ENCODE results near the gene PEX11G. TPM values are rescaled to one million over a fixed set of nuclear protein-coding genes. Genes with fewer than 3 reads are reported as not detected.

PEX11G gene
- total and polyA plus RNA-seq, 2 of the 8 experiments (the other 6 are each of a cell fraction or from before 2014, with no cell fraction given), result 2.1 to 4.3 TPM

DNA sequence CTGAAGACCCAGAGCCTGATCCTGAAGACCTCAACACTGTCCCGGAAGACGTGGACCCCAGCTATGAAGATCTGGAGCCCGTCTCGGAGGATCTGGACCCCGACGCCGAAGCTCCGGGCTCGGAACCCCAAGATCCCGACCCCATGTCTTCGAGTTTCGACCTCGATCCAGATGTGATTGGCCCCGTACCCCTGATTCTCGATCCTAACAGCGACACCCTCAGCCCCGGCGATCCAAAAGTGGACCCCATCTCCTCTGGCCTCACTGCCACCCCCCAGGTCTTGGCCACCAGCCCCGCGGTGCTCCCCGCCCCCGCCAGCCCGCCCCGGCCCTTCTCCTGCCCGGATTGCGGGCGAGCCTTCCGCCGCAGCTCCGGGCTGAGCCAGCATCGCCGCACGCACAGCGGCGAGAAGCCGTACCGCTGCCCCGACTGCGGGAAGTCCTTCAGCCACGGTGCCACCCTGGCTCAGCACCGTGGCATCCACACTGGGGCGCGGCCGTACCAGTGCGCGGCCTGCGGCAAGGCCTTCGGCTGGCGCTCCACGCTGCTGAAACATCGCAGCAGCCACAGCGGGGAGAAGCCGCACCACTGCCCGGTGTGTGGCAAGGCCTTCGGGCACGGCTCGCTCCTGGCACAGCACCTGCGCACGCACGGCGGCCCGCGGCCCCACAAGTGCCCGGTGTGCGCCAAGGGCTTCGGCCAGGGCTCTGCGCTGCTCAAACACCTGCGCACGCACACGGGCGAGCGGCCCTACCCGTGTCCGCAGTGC is 30.7 kb upstream of the PEX11G start:
- Histone ChIP-seq H4K91ac (replicated peaks; ENCODE audit: insufficient read length, low read length) (no peak overlapping the region), H4K20me1 (replicated peaks in 1 of 2; ENCODE audit: control insufficient read depth in 1 of 2, insufficient read depth in 2 of 2, low read length in 2 of 2) (peaks cover 1 to 2% of the 10 kb centered on the region in 2 experiments), H3K4ac (replicated peaks; ENCODE audit: insufficient read length, low read depth, low read length) (no peak overlapping the region), H2BK15ac (ENCODE audit: low read length) (no peak overlapping the region), H3K9ac (replicated peaks in 1 of 4; ENCODE audit: extremely low read depth in 1 of 4, low read depth in 3 of 4, low read length in 3 of 4) (no peak overlapping the region), H3K4me2 (ENCODE audit: insufficient read depth in 1 of 2, low read depth in 2 of 2, low read length in 2 of 2) (no peak overlapping the region), H3K18ac (ENCODE audit: extremely low read depth, low read length) (no peak overlapping the region), H2BK12ac (ENCODE audit: low read depth, low read length) (no peak overlapping the region), H4K8ac (ENCODE audit: extremely low read depth, insufficient read depth, low read length) (no peak overlapping the region), H2BK5ac (ENCODE audit: low read depth, low read length) (no peak overlapping the region), H3K36me3 (ENCODE audit: control insufficient read depth in 2 of 4, insufficient read depth in 4 of 4, low read length in 3 of 4) (peaks cover 0 to 7% (median 3%) of the 10 kb centered on the region in 4 experiments; a peak in 1 of 8 replicates), H3K4me3 (ENCODE audit: extremely low read depth in 1 of 4, insufficient read depth in 2 of 4, low read depth in 3 of 4, low read length in 4 of 4) (no peak overlapping the region), H3K23me2 (ENCODE audit: low read depth, low read length) (peaks cover 13% of the 10 kb centered on the region), H3K27me3 (replicated peaks in 1 of 4; ENCODE audit: control insufficient read depth in 3 of 4, extremely low read depth in 1 of 4, insufficient read depth in 3 of 4, low read length in 3 of 4) (no peaks in the 10 kb centered on the region), H3K79me2 (ENCODE audit: control insufficient read depth in 1 of 2, insufficient read depth in 2 of 2, low read length in 2 of 2) (peaks cover 0 to 11% of the 10 kb centered on the region in 2 experiments; a peak in 1 of 4 replicates), H2BK20ac (ENCODE audit: low read length) (no peak overlapping the region), H2BK120ac (replicated peaks; ENCODE audit: low read depth, low read length) (no peak overlapping the region), H3K27ac (ENCODE audit: low read depth, low read length) (no peak overlapping the region), H3K23ac (ENCODE audit: insufficient read length) (no peak overlapping the region), H3K14ac (ENCODE audit: insufficient read length) (no peak overlapping the region), H3K79me1 (ENCODE audit: low read depth, low read length) (peaks cover 5% of the 10 kb centered on the region; the same call in 1 of the 2 replicates), H3K9me3 (ENCODE audit: insufficient read depth in 2 of 2, low read depth in 1 of 2, low read length in 1 of 2) (no peaks in the 10 kb centered on the region), H3K56ac (replicated peaks; ENCODE audit: insufficient read length, low read depth, low read length) (no peak overlapping the region), H3K4me1 (replicated peaks in 1 of 4; ENCODE audit: control insufficient read depth in 3 of 4, insufficient read depth in 4 of 4, low read length in 3 of 4) (peaks cover 0 to 16% (median 7%) of the 10 kb centered on the region in 4 experiments; a peak in 5 of 7 replicates), H2AK5ac (ENCODE audit: low read depth, low read length) (no peak overlapping the region), H4K5ac (ENCODE audit: insufficient read length, low read depth, low read length) (no peak overlapping the region), H2AFZ (ENCODE audit: low read length) (no peak overlapping the region)
- FAIRE-seq, result no peak
- no peak for DNase-seq (ENCODE audit: low read depth in 1 of 2, low spot score in 2 of 2)
- POLR2A ChIA-PET (ENCODE audit: partially characterized antibody), result interaction anchor here (1.1 to 7.0 kb wide), 4 partner anchors 9 to 22 kb away, joined by 3 to 80 read pairs (median 4); partner anchors contain the start of gene PNPLA6
- CTCF ChIA-PET (ENCODE audit: partially characterized antibody), result interaction anchor here (0.7 to 2.3 kb wide), 2 partner anchors 13 to 15 kb away, joined by 3 to 6 read pairs; partner anchors contain the start of gene PNPLA6
- WGBS, 2 experiments (ENCODE audit: extremely low coverage in 1 of 2, insufficient coverage in 1 of 2, insufficient read length in 1 of 2, insufficient replicate concordance in 2 of 2, low coverage in 1 of 2, low lambda C conversion rate in 2 of 2, missing lambda C conversion rate in 1 of 2), result 97% methylated on average over 55 of the region's 74 CpGs; no CpG with 5 or more reads in 1 of the 2 experiments
- TF ChIP-seq CTBP2 (IDR thresholded peaks at IDR 0.05; ENCODE audit: borderline replicate concordance, insufficient read depth, insufficient read length, low read length) (no peak), EGR1 (IDR thresholded peaks at IDR 0.05; ENCODE audit: borderline replicate concordance, low read depth, low read length) (no peak), HDAC2 (IDR thresholded peaks at IDR 0.05; ENCODE audit: borderline replicate concordance in 1 of 2, low read depth in 2 of 2, low read length in 2 of 2) (no peak), TAF7 (optimal IDR thresholded peaks at IDR 0.05; ENCODE audit: borderline replicate concordance, low read depth, low read length) (no peak), PHF8 (conservative IDR thresholded peaks at IDR 0.05; ENCODE audit: low read depth, low read length) (no peak), RNF2 (IDR thresholded peaks at IDR 0.05; ENCODE audit: borderline replicate concordance, low read depth, low read length, missing control alignments, poor library complexity, severe bottlenecking) (no peak), POLR2A (IDR thresholded peaks at IDR 0.05; ENCODE audit: control extremely low read depth in 1 of 2, low read depth in 2 of 2, low read length in 2 of 2) (no peak), KDM1A (IDR thresholded peaks at IDR 0.05; ENCODE audit: borderline replicate concordance, low read length) (no peak)
- TF ChIP-seq, protein P1, sequence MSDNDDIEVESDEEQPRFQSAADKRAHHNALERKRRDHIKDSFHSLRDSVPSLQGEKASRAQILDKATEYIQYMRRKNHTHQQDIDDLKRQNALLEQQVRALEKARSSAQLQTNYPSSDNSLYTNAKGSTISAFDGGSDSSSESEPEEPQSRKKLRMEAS (IDR thresholded peaks at IDR 0.05), result no peak
- TF ChIP-seq, protein P2, sequence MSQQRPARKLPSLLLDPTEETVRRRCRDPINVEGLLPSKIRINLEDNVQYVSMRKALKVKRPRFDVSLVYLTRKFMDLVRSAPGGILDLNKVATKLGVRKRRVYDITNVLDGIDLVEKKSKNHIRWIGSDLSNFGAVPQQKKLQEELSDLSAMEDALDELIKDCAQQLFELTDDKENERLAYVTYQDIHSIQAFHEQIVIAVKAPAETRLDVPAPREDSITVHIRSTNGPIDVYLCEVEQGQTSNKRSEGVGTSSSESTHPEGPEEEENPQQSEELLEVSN (IDR thresholded peaks at IDR 0.05), result no peak
